ENCODE results near the gene CNGA4.
A peak's percentile ranks its signal among the peaks of the same experiment; 100 is the strongest.
"Not testable (repeated sequence)": the region's sequence is repeated elsewhere in the genome, so short reads cannot be mapped to it uniquely, and the experiment has no call there.

The CNGA4 gene

GRCh38 chr11:6248897-6249296 is 10.0 kb downstream of the CNGA4 start:
- not testable (repeated sequence) for H3K27me3 ChIP-seq (ENCODE audit: control insufficient read depth, insufficient read depth, low read length); H3K9ac ChIP-seq (ENCODE audit: low read length); H3K9me3 ChIP-seq (ENCODE audit: control insufficient read depth, low read length); H3K36me3 ChIP-seq (ENCODE audit: control insufficient read depth, insufficient read depth, low read length); H3K4me3 ChIP-seq (ENCODE audit: low read length)
- peaks cover 38% of the 10 kb centered on the region for H3K4me1 ChIP-seq (ENCODE audit: control insufficient read depth, insufficient read depth, low read length)

GRCh38 chr11:6249770-6250555 is 11.1 kb downstream of the CNGA4 start:
- peak overlapping the region; percentile 9 for H3K9ac ChIP-seq (ENCODE audit: low read length)
- no peaks in the 10 kb centered on the region for H3K36me3 ChIP-seq (ENCODE audit: control insufficient read depth, insufficient read depth, low read length)
- no peaks in the 10 kb centered on the region for H3K27me3 ChIP-seq (ENCODE audit: control insufficient read depth, insufficient read depth, low read length)
- H3K4me1 ChIP-seq (ENCODE audit: control insufficient read depth, insufficient read depth, low read length) = peaks cover 38% of the 10 kb centered on the region
- H3K4me3 ChIP-seq (ENCODE audit: low read length) = no peak overlapping the region
- no peaks in the 10 kb centered on the region for H3K9me3 ChIP-seq (ENCODE audit: control insufficient read depth, low read length)

- Histone ChIP-seq H3K4me3 (ENCODE audit: low read length) (no peak overlapping the region), H3K9me3 (ENCODE audit: control insufficient read depth, low read length) (no peaks in the 10 kb centered on the region), H3K4me1 (ENCODE audit: control insufficient read depth, insufficient read depth, low read length) (peaks cover 38% of the 10 kb centered on the region), H3K9ac (ENCODE audit: low read length) (peak overlapping the region; percentile 36), H3K27me3 (ENCODE audit: control insufficient read depth, insufficient read depth, low read length) (no peaks in the 10 kb centered on the region), H3K36me3 (ENCODE audit: control insufficient read depth, insufficient read depth, low read length) (no peaks in the 10 kb centered on the region)
Measured at GRCh38 chr11:6251120-6251733, 12.3 kb downstream of the CNGA4 start.

GRCh38 chr11:6251990-6252473 is 13.1 kb downstream of the CNGA4 start:
- Histone ChIP-seq H3K27me3 (ENCODE audit: control insufficient read depth, insufficient read depth, low read length) (no peaks in the 10 kb centered on the region), H3K4me3 (ENCODE audit: low read length) (no peak overlapping the region), H3K9ac (ENCODE audit: low read length) (peak overlapping the region; percentile 36), H3K4me1 (ENCODE audit: control insufficient read depth, insufficient read depth, low read length) (peaks cover 38% of the 10 kb centered on the region), H3K36me3 (ENCODE audit: control insufficient read depth, insufficient read depth, low read length) (no peaks in the 10 kb centered on the region), H3K9me3 (ENCODE audit: control insufficient read depth, low read length) (no peaks in the 10 kb centered on the region)

- Histone ChIP-seq H3K9ac (ENCODE audit: low read length) (no peak overlapping the region), H3K27me3 (ENCODE audit: control insufficient read depth, insufficient read depth, low read length) (peaks cover 7% of the 10 kb centered on the region), H3K4me1 (ENCODE audit: control insufficient read depth, insufficient read depth, low read length) (peaks cover 38% of the 10 kb centered on the region), H3K9me3 (ENCODE audit: control insufficient read depth, low read length) (no peaks in the 10 kb centered on the region), H3K36me3 (ENCODE audit: control insufficient read depth, insufficient read depth, low read length) (no peaks in the 10 kb centered on the region), H3K4me3 (ENCODE audit: low read length) (no peak overlapping the region)
Measured at GRCh38 chr11:6253197-6253596, 14.3 kb downstream of the CNGA4 start.

- peaks cover 36% of the 10 kb centered on the region for H3K27me3 ChIP-seq (ENCODE audit: control insufficient read depth, insufficient read depth, low read length)
- peaks cover 21% of the 10 kb centered on the region for H3K4me1 ChIP-seq (ENCODE audit: control insufficient read depth, insufficient read depth, low read length)
- no peaks in the 10 kb centered on the region for H3K36me3 ChIP-seq (ENCODE audit: control insufficient read depth, insufficient read depth, low read length)
- H3K9me3 ChIP-seq (ENCODE audit: control insufficient read depth, low read length) = no peaks in the 10 kb centered on the region
- no peak overlapping the region for H3K9ac ChIP-seq (ENCODE audit: low read length)
- H3K4me3 ChIP-seq (ENCODE audit: low read length) = no peak overlapping the region
Measured at GRCh38 chr11:6258141-6258540, 19.3 kb downstream of the CNGA4 start.

GRCh38 chr11:6258571-6259081 is 19.7 kb downstream of the CNGA4 start:
- peaks cover 17% of the 10 kb centered on the region for H3K4me1 ChIP-seq (ENCODE audit: control insufficient read depth, insufficient read depth, low read length)
- peaks cover 36% of the 10 kb centered on the region for H3K27me3 ChIP-seq (ENCODE audit: control insufficient read depth, insufficient read depth, low read length)
- no peaks in the 10 kb centered on the region for H3K36me3 ChIP-seq (ENCODE audit: control insufficient read depth, insufficient read depth, low read length)
- no peak overlapping the region for H3K9ac ChIP-seq (ENCODE audit: low read length)
- H3K4me3 ChIP-seq (ENCODE audit: low read length) = no peak overlapping the region
- H3K9me3 ChIP-seq (ENCODE audit: control insufficient read depth, low read length) = no peaks in the 10 kb centered on the region

- H3K9me3 ChIP-seq (ENCODE audit: control insufficient read depth, low read length) = no peaks in the 10 kb centered on the region
- H3K36me3 ChIP-seq (ENCODE audit: control insufficient read depth, insufficient read depth, low read length) = no peaks in the 10 kb centered on the region
- H3K27me3 ChIP-seq (ENCODE audit: control insufficient read depth, insufficient read depth, low read length) = peaks cover 36% of the 10 kb centered on the region
- H3K9ac ChIP-seq (ENCODE audit: low read length) = no peak overlapping the region
- H3K4me1 ChIP-seq (ENCODE audit: control insufficient read depth, insufficient read depth, low read length) = peaks cover 15% of the 10 kb centered on the region
- H3K4me3 ChIP-seq (ENCODE audit: low read length) = no peak overlapping the region
Measured at GRCh38 chr11:6260207-6260726, 21.4 kb downstream of the CNGA4 start.

- H3K36me3 ChIP-seq (ENCODE audit: control insufficient read depth, insufficient read depth, low read length) = no peaks in the 10 kb centered on the region
- peaks cover 14% of the 10 kb centered on the region for H3K4me1 ChIP-seq (ENCODE audit: control insufficient read depth, insufficient read depth, low read length)
- H3K9ac ChIP-seq (ENCODE audit: low read length) = no peak overlapping the region
- H3K4me3 ChIP-seq (ENCODE audit: low read length) = no peak overlapping the region
- peaks cover 25% of the 10 kb centered on the region for H3K27me3 ChIP-seq (ENCODE audit: control insufficient read depth, insufficient read depth, low read length)
- H3K9me3 ChIP-seq (ENCODE audit: control insufficient read depth, low read length) = no peaks in the 10 kb centered on the region
Measured at GRCh38 chr11:6263662-6264061, 24.8 kb downstream of the CNGA4 start.

GRCh38 chr11:6268820-6269219 is 29.9 kb downstream of the CNGA4 start:
- Histone ChIP-seq H3K4me3 (ENCODE audit: low read length) (no peak overlapping the region), H3K9ac (ENCODE audit: low read length) (no peak overlapping the region), H3K9me3 (ENCODE audit: control insufficient read depth, low read length) (no peaks in the 10 kb centered on the region), H3K36me3 (ENCODE audit: control insufficient read depth, insufficient read depth, low read length) (no peaks in the 10 kb centered on the region), H3K4me1 (ENCODE audit: control insufficient read depth, insufficient read depth, low read length) (no peaks in the 10 kb centered on the region), H3K27me3 (ENCODE audit: control insufficient read depth, insufficient read depth, low read length) (no peaks in the 10 kb centered on the region)

GRCh38 chr11:6269994-6270393 is 31.1 kb downstream of the CNGA4 start:
- no peaks in the 10 kb centered on the region for H3K4me1 ChIP-seq (ENCODE audit: control insufficient read depth, insufficient read depth, low read length)
- no peaks in the 10 kb centered on the region for H3K9me3 ChIP-seq (ENCODE audit: control insufficient read depth, low read length)
- H3K36me3 ChIP-seq (ENCODE audit: control insufficient read depth, insufficient read depth, low read length) = no peaks in the 10 kb centered on the region
- H3K27me3 ChIP-seq (ENCODE audit: control insufficient read depth, insufficient read depth, low read length) = no peaks in the 10 kb centered on the region
- no peak overlapping the region for H3K9ac ChIP-seq (ENCODE audit: low read length)
- no peak overlapping the region for H3K4me3 ChIP-seq (ENCODE audit: low read length)

- H3K9ac ChIP-seq (ENCODE audit: low read length) = no peak overlapping the region
- H3K4me3 ChIP-seq (ENCODE audit: low read length) = no peak overlapping the region
- no peaks in the 10 kb centered on the region for H3K27me3 ChIP-seq (ENCODE audit: control insufficient read depth, insufficient read depth, low read length)
- H3K4me1 ChIP-seq (ENCODE audit: control insufficient read depth, insufficient read depth, low read length) = no peaks in the 10 kb centered on the region
- H3K9me3 ChIP-seq (ENCODE audit: control insufficient read depth, low read length) = no peaks in the 10 kb centered on the region
- no peaks in the 10 kb centered on the region for H3K36me3 ChIP-seq (ENCODE audit: control insufficient read depth, insufficient read depth, low read length)
Measured at GRCh38 chr11:6270584-6271246, 31.8 kb downstream of the CNGA4 start.
